G401 (cell line): ENCODE measurements around the gene FAM184B. TPM values are rescaled to one million over a fixed set of nuclear protein-coding genes. Genes with fewer than 3 reads are reported as not detected.

ENCODE experiments used
- DNase-seq: peaks from one replicate; pipeline ENCODE4 v3.0.0-alpha.2; 2015; ENCODE audit warnings: low spot score
- in situ Hi-C: cut with HindIII; loops from 2 replicates; pipeline ENCODE4 v1.10.0; 2016; ENCODE audit warnings: low sequenced_read_pairs, mixed read lengths
- total RNA-seq: library from RNA; depleted of rRNA; stranded (reverse); fragments of >200 nt; shearing (Covaris generic); gene quantifications from 2 replicates; pipeline ENCODE4 v1.2.3, GENCODE V29; 2014; rRNA removed

FAM184B gene
- total RNA-seq = not detected in 2 replicates

GRCh38 chr4:17781300-17782287, at the start of gene FAM184B:
Gene FAM184B (minus strand): TSS chr4:17781621. CDS start chr4:17781299, 322 bp downstream.
- in situ Hi-C loops = no loop called here
- DNase-seq = peak; percentile 24

- in situ Hi-C loops = no loop called here
- DNase-seq = no peak
Observed at GRCh38 chr4:17823871-17824669, 42.6 kb upstream of the FAM184B start.

- in situ Hi-C loops = no loop called here
- peak; percentile 63 for DNase-seq
Observed at GRCh38 chr4:17817027-17817426, 35.6 kb upstream of the FAM184B start.

- no peak for DNase-seq
- in situ Hi-C loops = no loop called here
Observed at GRCh38 chr4:17816142-17816541, 34.7 kb upstream of the FAM184B start.

- no peak for DNase-seq
- in situ Hi-C loops = no loop called here
Observed at GRCh38 chr4:17814140-17814539, 32.7 kb upstream of the FAM184B start.

GRCh38 chr4:17812801-17813200, 31.4 kb upstream of the FAM184B start:
- in situ Hi-C loops = no loop called here
- no peak for DNase-seq

GRCh38 chr4:17812125-17812524, 30.7 kb upstream of the FAM184B start:
- in situ Hi-C loops = no loop called here
- DNase-seq = no peak

- DNase-seq = no peak
- in situ Hi-C loops = no loop called here
Observed at GRCh38 chr4:17811078-17811603, 29.7 kb upstream of the FAM184B start.

GRCh38 chr4:17810260-17811077, 29.0 kb upstream of the FAM184B start, which contains the start of the genes DCAF16 and NCAPG:
Gene DCAF16 (minus strand): TSS chr4:17810757. CDS start chr4:17804141, 6,616 bp downstream.
Gene NCAPG (plus strand): TSS chr4:17810979. CDS start chr4:17811078, 99 bp downstream.
- in situ Hi-C loops = no loop called here

GRCh38 chr4:17809667-17810066, 28.2 kb upstream of the FAM184B start:
- in situ Hi-C loops = no loop called here
- DNase-seq = no peak

More at GRCh38 chr4:17810260-17811077, 29.0 kb upstream of the FAM184B start, which contains the start of the genes DCAF16 and NCAPG:
- peak; percentile 100 for DNase-seq

GRCh38 chr4:17807446-17807845, 26.0 kb upstream of the FAM184B start:
- in situ Hi-C loops = no loop called here
- no peak for DNase-seq

GRCh38 chr4:17805580-17806155, 24.2 kb upstream of the FAM184B start:
- no peak for DNase-seq
- in situ Hi-C loops = no loop called here

GRCh38 chr4:17797808-17798207, 16.4 kb upstream of the FAM184B start:
- no peak for DNase-seq
- in situ Hi-C loops = no loop called here

GRCh38 chr4:17794730-17795129, 13.3 kb upstream of the FAM184B start:
- no peak for DNase-seq
- in situ Hi-C loops = no loop called here

GRCh38 chr4:17788956-17789355, 7.5 kb upstream of the FAM184B start:
- in situ Hi-C loops = no loop called here
- no peak for DNase-seq

- in situ Hi-C loops = no loop called here
- DNase-seq = no peak
Observed at GRCh38 chr4:17787315-17787714, 5.9 kb upstream of the FAM184B start.

GRCh38 chr4:17786567-17786966, 5.1 kb upstream of the FAM184B start:
- DNase-seq = no peak
- in situ Hi-C loops = no loop called here

- in situ Hi-C loops = no loop called here
- DNase-seq = no peak
Observed at GRCh38 chr4:17785858-17786257, 4.4 kb upstream of the FAM184B start.
